ENCODE measurements around the gene IFT52. TPM values are rescaled to one million over a fixed set of nuclear protein-coding genes. Genes with fewer than 3 reads are reported as not detected.
"Not testable (repeated sequence)": the region's sequence is repeated elsewhere in the genome, so short reads cannot be mapped to it uniquely, and the experiment has no call there.

IFT52 gene
- total RNA-seq, 4 donors from 2014 or later, result 20.1 to 40.4 (median 28.7) TPM

DNA sequence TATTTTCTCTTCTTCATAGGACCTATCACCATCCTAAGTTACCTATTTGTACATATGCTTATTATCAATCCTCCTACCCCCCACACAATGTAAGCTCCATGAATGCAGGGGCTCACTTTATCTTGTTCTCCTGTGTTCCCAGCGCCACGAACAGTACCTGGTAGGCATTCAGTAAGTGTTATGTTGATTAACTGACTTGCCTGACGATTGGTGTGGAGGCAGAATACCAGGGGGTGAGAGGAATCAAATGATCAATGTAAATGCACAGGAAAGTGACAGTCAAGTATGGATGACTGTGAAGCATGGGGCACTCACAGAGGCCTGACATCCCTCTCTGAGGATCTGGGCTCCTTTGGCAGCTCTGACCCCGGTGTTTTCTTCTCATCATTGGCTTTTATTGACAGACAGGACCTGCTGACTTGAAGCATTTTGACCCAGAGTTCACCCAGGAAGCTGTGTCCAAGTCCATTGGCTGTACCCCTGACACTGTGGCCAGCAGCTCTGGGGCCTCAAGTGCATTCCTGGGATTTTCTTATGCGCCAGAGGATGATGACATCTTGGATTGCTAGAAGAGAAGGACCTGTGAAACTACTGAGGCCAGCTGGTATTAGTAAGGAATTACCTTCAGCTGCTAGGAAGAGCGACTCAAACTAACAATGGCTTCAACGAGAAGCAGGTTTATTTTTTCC, 6.1 kb upstream of the IFT52 start:
- H3K4me3 ChIP-seq (replicated peaks in 1 of 3), result no peak overlapping the region
- peak in 1 of 2 donors; percentile 29 for DNase-seq
- 62 to 63% methylated on average over 7 of the region's 7 CpGs for WGBS, 2 donors
- H3K36me3 ChIP-seq, result no peaks in the 10 kb centered on the region
- no peak overlapping the region for H3K27ac ChIP-seq
- no peaks in the 10 kb centered on the region for H3K27me3 ChIP-seq
- TF ChIP-seq POLR2A (IDR thresholded peaks at IDR 0.05), result no peak
- TF ChIP-seq, protein P1, sequence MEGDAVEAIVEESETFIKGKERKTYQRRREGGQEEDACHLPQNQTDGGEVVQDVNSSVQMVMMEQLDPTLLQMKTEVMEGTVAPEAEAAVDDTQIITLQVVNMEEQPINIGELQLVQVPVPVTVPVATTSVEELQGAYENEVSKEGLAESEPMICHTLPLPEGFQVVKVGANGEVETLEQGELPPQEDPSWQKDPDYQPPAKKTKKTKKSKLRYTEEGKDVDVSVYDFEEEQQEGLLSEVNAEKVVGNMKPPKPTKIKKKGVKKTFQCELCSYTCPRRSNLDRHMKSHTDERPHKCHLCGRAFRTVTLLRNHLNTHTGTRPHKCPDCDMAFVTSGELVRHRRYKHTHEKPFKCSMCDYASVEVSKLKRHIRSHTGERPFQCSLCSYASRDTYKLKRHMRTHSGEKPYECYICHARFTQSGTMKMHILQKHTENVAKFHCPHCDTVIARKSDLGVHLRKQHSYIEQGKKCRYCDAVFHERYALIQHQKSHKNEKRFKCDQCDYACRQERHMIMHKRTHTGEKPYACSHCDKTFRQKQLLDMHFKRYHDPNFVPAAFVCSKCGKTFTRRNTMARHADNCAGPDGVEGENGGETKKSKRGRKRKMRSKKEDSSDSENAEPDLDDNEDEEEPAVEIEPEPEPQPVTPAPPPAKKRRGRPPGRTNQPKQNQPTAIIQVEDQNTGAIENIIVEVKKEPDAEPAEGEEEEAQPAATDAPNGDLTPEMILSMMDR (IDR thresholded peaks at IDR 0.05), result no peak
- peaks cover 0 to 15% of the 10 kb centered on the region in 2 donors for H3K4me1 ChIP-seq
- intact Hi-C loops (cut with DNase I), result loop anchor here (10.0 kb wide), 1 partner anchor 130 kb away; the partner anchor contains the start of gene SRSF6
- no peaks in the 10 kb centered on the region for H3K9me3 ChIP-seq

DNA sequence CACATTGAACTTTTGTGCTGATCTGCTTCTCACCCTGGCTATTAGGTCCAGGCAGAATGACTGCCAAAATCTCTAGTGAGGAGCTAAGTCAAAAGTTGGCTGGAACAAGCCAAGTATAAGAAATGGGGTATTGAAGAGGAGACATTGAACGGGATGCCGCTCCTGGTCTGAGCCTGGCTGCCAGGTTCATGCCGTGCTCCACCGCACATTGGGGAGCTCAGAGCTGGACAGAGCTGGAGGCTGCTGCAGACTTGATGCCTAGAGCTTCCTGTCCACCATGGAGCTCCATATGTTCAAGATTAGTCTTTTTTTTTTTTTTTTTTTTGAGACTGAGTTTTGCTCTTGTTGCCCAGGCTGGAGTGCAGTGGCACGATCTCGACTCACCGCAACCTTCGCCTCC, 4.1 kb upstream of the IFT52 start:
- no peak for TF ChIP-seq POLR2A (IDR thresholded peaks at IDR 0.05)
- TF ChIP-seq, protein P1 (IDR thresholded peaks at IDR 0.05), result no peak
- DNase-seq, result peak; percentile 35 to 40
- H3K36me3 ChIP-seq, result no peaks in the 10 kb centered on the region
- no peaks in the 10 kb centered on the region for H3K27me3 ChIP-seq
- intact Hi-C loops (cut with DNase I), result loop anchor here (10.0 kb wide), 1 partner anchor 132 kb away; the partner anchor contains the start of gene SRSF6
- WGBS, 2 donors, result 65 to 66% methylated on average over 8 of the region's 8 CpGs
- no peak overlapping the region for H3K4me3 ChIP-seq (replicated peaks in 1 of 3)
- H3K4me1 ChIP-seq, result peaks cover 11 to 19% of the 10 kb centered on the region in 2 donors
- no peak overlapping the region for H3K27ac ChIP-seq
- H3K9me3 ChIP-seq, result no peaks in the 10 kb centered on the region

DNA sequence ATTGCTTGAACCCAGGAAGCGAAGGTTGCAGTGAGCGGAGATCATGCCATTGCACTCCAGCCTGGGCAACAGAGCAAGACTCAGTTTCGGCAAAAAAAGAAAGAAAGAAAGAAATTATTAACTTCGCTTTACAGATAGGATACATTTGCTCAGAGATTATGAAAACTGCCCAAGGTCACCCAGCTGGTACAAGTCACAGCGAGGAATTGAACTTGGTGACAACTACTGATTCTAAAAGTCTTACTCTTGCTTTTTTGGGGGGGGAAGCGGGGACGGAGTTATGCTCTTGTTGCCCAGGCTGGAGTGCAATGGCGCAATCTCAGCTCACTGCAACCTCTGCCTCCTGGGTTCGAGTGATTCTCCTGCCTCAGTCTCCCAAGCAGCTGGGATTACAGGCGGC, 2.2 kb upstream of the IFT52 start:
- not testable (repeated sequence) for H3K27me3 ChIP-seq; DNase-seq; H3K4me3 ChIP-seq (replicated peaks in 1 of 3); H3K27ac ChIP-seq; H3K36me3 ChIP-seq; H3K9me3 ChIP-seq
- intact Hi-C loops (cut with DNase I), result loop anchor here (10.0 kb wide), 1 partner anchor 134 kb away; the partner anchor contains the start of gene SRSF6
- WGBS, 2 donors, result 95 to 98% methylated on average over 10 of the region's 10 CpGs
- H3K4me1 ChIP-seq, result peaks cover 14 to 24% of the 10 kb centered on the region in 2 donors

DNA sequence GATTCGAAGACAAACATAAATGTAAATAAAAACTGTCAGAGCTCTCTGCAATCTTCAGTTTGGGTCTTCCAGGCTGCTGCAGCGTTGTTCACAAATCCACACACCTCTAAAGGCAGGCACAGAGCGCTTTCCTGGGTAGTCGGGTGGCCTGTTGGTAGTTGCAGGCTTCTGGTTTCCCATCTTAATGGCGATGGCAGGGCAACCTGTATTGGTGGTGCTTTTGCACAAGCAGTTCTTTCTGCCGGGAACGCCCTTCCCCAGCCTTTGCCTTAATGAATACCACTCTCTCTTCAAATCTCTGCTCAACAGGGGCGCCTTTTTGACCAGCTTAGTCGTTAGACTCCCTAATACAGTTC, 723 bp upstream of the IFT52 start:
- DNase-seq, result peak in 1 of 2 donors; percentile 15
- intact Hi-C loops (cut with DNase I), result no loop called here
- WGBS, 2 donors, result 24 to 26% methylated on average over 9 of the region's 9 CpGs

DNA sequence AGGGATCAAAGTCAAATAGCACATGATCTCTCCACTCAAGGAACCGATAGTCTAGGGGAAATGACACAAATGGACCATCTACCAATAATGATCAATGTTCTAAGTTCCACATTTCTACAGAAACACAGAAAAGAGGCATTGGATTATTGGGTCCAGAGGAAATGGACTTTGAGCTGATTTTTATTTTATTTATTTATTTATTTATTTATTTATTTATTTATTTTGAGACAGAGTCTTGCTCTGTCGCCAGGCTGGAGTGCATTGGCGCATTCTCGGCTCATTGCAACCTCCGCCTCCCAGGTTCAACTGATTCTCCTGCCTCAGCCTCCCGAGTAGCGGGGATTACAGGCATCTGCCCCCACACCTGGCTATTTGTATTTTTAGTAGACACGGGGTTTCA, 11.2 kb downstream of the IFT52 start:
- H3K9me3 ChIP-seq; H3K27me3 ChIP-seq; DNase-seq; H3K27ac ChIP-seq; intact Hi-C loops (cut with DNase I); H3K4me3 ChIP-seq (replicated peaks in 1 of 3); H3K4me1 ChIP-seq: not testable (repeated sequence)
- peaks cover 21 to 49% of the 10 kb centered on the region in 2 donors for H3K36me3 ChIP-seq
- WGBS, 2 donors, result 80 to 86% methylated on average over 8 of the region's 8 CpGs

More for the DNA sequence above, 723 bp upstream of the IFT52 start:
- TF ChIP-seq, protein P1 (IDR thresholded peaks at IDR 0.05), result no peak
- TF ChIP-seq POLR2A (IDR thresholded peaks at IDR 0.05), result no peak
- peaks cover 10 to 14% of the 10 kb centered on the region in 2 donors for H3K4me1 ChIP-seq
- H3K27me3 ChIP-seq, result no peaks in the 10 kb centered on the region
- H3K9me3 ChIP-seq, result no peaks in the 10 kb centered on the region
- H3K36me3 ChIP-seq, result peaks cover 0 to 5% of the 10 kb centered on the region in 2 donors
- peak overlapping the region; percentile 76 to 89 (median 86) for H3K27ac ChIP-seq
- H3K4me3 ChIP-seq (replicated peaks in 1 of 3), result peak overlapping the region in 2 of 3 donors; percentile 38 to 76

DNA sequence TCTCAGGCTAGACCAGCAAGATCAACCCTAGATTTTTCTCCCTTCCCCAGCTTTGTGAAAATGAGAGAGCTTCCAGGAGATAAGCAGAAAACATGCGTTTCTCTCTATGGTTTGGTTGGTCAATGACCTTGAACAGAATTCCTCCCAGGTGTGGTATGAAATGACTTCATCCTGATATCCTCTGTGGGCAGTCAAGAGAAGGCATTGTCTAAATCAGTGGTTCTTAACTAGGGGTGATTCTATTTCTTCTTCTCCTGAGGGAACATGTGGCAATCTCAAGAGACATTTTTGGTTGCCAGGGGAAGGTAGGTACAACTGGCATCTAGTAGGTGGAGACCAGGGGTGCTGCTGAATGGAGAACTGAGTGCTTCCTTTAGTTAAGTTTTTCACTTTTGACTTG, 12.4 kb downstream of the IFT52 start:
- H3K27me3 ChIP-seq, result no peaks in the 10 kb centered on the region
- no peak overlapping the region for H3K27ac ChIP-seq
- H3K4me1 ChIP-seq, result no peaks in the 10 kb centered on the region
- H3K36me3 ChIP-seq, result peaks cover 21 to 38% of the 10 kb centered on the region in 2 donors
- no peak for DNase-seq
- WGBS, 2 donors, result 86 to 89% methylated on average over 1 of the region's 1 CpG
- TF ChIP-seq POLR2A (IDR thresholded peaks at IDR 0.05), result no peak
- TF ChIP-seq, protein P1 (IDR thresholded peaks at IDR 0.05), result no peak
- intact Hi-C loops (cut with DNase I), result no loop called here
- H3K4me3 ChIP-seq (replicated peaks in 1 of 3), result no peak overlapping the region
- H3K9me3 ChIP-seq, result no peaks in the 10 kb centered on the region
